HG03135 (cell line): ENCODE measurements around the gene MRPS26.
A peak's percentile ranks its signal among the peaks of the same experiment; 100 is the strongest.
"Not testable (repeated sequence)": the region's sequence is repeated elsewhere in the genome, so short reads cannot be mapped to it uniquely, and the experiment has no call there.

Experiments
- ATAC-seq: cut with Tn5 transposase; IDR thresholded peaks from one replicate; pipeline ENCODE4 v1.9.1; 2021; ENCODE audit warnings: mild to moderate bottlenecking, moderate library complexity; ENCODE audit not compliant: unreplicated experiment

The MRPS26 gene

DNA sequence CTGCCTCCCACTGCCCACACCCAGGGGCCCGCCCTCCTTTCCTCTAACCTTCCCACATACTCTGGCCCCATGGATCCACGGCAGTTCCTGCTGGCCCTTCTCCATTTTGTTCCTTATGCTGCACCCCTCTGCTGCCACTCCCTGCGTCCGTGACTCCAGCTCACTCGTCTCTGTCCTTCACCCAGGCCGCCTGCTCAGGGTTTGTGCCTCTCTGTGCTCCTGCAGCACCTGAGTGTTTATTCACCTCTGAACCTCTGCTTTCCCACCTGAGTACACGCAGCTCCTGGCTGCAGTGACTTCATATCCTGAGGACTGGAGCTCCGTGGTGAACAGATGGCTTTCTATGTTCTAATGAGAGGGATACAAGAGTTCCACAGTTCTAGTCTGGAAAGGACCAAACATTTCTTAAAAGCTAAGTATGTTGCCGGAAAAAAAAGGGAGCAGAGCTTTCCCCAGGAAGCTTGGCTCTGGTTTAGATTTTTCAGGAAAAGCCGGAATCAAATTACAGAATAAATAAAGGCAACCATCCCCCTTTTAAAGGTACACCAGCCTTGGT lies 3.9 kb upstream of the MRPS26 start:
- ATAC-seq, result no peak

DNA sequence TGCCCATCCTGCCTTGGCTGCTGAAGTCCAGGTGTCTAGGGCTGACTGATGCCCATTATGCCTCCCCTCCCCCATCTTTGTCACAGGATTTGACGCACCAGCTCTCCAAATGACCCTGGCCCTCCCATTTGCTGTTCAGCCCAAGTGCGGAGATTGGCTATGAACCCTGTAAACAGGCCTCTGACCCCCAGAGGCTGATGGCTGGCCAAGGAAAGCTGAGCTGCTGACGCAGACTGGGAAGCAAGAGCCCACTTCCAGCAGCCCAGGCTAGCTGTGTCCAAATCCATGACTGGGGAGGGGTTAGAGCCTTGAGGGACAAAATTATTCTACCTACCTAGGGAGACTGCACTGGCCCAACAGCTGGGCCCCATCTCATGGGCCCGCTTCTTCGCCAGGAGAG lies 3.2 kb upstream of the MRPS26 start:
- no peak for ATAC-seq

DNA sequence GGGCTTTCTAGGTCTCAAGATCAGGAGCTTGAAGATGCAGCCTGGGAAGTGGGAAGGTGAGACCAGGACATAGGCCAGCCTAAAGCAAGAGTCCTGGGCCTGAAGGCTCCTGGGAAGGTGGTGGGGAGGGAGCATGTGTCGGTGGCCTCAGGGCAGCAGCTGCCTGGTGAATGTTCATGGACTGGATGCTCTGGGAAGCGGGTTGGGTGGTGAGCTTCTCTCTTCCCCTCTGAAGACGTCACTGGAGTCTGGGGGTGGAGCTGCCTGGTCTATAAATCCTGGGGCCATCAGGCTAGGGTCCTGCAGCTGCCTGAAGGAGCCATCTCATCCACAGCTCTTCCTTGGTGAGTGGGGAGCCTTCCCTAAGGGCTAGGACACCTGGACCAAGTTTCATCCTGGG lies 2.5 kb upstream of the MRPS26 start, which contains the start of gene GNRH2:
GNRH2 (plus strand) TSS at position 301 of the 400 bp plus-strand sequence. CDS start 793 bp downstream, outside the sequence.
- no peak for ATAC-seq

DNA sequence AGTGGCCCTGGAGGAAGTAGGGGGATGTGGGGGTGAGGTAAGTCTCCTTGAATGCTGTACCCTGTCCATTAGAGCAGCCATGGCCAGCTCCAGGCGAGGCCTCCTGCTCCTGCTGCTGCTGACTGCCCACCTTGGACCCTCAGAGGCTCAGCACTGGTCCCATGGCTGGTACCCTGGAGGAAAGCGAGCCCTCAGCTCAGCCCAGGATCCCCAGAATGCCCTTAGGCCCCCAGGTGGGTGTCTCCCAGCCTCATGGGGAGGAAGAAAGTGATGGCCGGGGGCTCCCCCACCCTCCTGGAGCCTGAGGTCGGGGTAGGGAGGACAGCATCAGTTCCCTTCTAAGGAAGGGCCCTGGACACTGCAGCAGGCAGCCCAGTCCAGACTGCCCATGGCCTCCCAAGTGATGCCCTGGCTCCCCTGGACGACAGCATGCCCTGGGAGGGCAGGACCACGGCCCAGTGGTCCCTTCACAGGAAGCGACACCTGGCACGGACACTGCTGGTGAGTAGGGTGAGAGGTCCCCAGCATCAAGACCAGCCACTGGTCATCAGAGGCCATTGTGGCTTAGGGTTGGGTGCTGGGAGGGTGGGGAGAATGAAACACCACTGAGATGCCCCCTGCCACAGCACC lies 1.4 kb upstream of the MRPS26 start:
- no peak for ATAC-seq

DNA sequence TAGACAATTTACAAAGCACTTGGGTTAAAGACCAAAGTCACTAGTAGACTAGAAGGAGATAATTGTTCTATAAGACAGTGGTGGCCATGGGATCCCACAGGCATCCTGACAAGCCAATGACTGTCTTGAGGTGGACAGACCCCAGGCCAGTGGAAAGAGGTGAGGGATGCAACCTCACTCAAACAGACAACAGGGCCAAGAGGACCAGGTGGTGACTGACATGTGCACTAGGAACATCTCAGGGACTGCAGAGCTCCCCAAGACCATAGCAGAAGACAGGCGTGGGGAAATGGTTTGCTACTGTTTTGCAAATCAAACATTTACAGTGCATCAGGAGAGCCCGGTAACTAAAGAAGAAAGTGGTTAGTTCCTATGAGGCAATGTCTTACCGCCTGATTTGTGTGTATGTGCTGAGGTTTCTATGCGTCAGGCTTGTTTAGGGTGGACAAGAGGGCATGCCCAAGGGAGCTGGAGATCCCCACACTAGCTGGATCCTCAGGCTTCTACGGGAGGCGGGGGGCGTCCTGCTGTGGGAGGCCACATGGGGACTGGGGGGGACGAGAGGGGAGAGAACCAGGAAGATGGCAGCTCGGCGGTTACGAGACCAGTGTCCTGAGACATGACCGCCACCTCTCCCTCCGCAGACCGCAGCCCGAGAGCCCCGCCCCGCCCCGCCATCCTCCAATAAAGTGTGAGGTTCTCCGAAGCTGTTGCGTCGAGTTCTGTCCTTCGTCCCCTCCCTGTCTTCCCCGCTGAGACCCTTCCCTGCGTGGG lies 623 bp upstream of the MRPS26 start:
- ATAC-seq, result peak; percentile 41

DNA sequence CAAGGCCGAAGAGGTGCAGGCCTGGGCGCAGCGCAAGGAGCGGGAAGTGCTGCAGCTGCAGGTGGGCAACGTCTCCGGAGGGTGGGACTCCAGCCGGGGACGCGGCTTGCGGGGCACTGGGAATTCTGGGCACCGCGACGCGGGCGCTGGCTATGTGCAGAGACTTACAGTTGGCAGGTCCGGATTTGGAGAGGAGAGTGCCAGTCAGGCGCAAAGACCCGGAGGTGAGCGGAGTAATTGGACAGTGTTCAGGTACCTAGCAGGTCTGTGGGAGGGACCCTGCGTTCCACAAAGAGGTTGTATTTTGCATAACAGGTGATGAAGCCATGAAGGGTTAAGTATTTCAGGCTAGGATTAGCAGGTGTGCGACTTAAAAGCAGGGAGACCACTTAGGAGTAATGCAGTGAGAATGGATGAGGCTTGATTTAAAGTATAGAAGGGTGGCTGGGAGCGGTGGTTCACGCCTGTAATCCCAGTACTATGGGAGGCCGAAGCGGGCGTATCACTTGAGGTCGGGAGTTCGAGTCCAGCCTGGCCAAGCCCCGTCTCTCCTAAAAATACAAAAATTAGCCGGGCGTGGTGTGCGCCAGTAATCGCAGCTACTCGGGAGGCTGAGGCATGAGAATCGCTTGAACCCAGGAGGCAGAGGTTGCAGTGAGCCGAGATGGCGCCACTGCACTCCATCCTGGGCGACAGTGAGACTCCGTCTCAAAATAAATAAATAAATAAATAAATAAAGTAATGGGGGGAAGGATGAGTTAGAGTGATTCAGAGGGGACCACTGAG lies 1.0 kb downstream of the MRPS26 start:
- ATAC-seq, result no peak

DNA sequence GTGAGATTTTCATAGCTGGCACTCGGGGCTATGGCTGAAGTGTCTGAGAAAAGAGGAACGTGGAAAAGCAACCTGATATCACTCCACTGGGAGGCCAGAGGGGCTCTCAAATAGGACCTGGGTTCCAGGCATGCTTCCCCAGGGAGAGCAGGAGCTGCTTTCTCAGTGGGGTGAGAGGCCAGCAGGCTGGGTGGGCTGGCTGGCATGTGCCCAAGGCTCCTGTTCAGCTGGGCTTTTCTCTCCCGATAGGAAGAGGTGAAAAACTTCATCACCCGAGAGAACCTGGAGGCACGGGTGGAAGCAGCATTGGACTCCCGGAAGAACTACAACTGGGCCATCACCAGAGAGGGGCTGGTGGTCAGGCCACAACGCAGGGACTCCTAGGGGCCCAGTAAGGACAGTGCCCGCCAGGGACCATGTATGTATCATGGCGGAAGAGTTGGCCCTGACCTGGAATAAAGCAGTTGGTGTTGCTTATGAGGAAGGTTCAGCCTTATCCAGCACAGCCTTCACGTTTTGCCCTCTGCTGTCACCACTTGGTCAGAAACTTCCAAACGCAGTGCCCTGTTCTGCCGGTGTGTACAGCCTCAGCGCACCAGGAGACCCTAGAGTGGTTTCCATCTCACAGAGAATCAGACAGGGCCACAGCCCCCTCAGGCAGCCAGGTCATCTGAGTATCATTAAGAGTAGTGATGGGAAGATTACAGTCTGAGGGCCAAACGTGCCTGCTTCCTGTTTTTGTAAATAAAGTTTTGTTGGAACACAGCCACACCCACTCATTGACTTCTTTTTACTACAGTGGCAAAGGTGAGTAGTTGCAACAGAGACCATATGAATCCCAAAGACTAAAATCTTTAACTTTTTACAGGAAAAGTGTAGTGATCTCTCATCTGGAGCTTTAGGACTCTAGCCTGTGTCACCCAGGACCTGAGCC lies 1.9 kb downstream of the MRPS26 start:
- ATAC-seq, result no peak

DNA sequence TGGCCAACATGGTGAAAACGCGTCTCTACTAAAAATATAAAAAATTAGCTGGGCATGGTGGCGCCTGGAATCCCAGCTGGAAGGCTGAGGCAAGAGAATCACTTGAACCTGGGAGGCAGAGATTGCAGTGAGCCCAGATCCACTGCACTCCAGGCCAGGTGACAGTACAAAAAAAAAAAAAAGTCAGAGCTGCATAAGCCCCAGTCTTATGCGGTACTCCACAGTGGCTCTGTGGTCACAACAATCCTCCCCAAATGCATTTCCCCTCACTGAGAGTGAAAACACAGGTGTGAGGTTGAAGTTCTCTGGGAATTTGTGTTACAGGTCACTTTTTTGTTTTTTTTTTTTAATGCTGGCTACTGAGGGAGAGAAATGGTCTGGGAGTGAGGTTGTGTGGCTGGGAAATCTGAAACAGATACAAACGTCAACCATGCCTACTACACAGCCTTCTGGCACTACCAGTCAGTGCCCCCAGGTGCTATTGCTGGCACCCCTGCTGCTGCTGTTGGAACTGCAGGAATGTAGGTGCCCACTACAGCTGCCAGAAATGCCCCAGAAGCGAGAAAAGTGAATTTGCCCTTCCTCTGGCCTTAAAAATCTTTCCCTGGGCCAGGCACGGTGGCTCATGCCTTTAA lies 5.7 kb downstream of the MRPS26 start:
- ATAC-seq, result no peak

DNA sequence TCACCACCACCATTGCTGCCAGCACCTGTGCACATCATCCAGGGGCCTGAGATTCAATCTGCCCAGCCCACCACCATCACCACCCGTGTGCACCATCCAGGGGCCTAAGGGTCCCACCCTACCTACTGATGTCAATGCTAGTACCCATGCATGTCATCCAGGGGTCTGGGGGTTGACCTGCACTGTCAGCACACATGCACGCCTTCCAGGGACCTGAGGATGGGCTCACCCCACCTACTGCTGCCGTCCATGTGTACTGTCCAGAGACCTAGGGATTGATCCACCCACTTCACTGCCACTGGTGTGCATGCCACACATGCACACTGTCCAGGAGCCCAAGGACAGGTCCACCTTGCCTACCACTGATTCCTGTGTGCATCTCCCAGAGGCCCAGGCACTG lies 13.6 kb downstream of the MRPS26 start:
- ATAC-seq, result no peak

DNA sequence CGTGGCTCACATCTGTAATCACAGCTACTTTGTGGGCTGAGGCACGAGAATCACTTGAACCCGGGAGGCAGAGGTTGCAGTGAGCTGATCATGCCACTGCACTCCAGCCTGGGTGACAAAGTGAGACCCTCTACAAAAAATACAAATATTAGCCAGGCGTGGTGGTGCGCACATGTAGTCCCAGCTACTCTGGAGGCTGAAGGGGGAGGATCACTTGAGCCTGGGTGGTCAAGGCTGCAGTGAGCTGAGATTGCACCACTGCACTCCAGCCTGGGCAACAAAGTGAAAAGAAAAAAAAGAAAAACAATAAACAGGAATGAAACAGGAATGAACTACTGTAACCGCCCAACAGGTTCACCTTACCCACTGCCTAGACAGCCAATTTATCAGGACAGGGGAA lies 18.3 kb downstream of the MRPS26 start:
- not testable (repeated sequence) for ATAC-seq

DNA sequence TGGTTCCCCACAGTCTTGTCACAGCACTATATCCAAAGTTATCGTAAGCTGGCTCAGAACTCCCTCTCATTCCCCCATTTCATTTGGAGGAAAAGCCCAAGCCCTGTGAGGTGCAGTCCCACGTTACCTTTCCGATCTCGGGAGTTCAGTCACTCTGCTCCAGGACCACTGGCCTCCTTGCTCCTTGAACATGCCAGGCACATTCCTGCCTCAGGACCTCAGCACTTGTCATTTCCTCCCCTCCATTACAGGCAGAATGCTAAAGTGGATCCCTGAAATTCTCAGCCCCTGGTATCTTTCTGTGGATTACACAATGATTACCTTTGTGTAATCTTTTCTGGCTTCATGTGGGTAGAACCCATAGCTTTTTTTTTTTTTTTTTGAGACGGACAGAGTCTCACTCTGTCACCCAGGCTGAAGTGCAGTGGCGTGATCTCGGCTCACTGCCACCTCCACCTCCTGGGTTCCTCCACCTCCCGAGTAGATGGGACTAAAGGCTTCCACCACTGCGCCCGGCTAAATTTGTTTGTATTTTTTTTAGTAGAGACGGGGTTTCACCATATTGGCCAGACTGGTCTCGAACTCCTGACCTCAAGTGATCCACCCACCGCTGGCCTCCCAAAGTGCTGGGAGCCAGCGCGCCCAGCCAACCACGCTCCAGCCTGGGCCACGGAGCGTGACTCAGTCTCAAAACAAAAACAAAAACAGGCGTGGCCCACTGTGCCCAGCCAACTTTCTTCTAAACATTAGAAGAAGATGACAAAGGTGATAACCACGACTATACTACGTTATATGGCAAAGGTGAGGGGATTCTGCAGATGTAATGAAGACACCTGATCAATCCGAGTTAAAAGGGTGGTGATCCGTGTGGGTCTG lies 21.5 kb downstream of the MRPS26 start:
- ATAC-seq, result no peak

DNA sequence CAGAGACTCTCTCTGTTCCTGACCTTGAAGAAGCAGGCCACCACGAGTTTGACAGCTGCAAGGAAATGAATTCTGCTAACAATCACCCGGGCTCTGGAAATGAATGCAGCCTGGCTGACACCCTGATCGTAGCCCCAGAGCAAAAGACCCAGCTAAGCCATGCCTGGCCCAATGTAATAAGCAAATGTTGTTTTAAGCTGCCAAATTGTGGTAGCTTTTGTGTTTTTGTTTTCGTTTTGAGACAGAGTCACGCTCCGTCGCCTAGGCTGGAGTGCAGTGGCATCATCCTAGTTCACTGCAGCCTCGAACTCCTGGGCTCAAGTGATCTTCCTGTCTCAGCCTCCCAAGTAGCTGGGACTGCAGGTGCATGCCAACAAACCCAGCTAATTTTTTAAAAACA lies 22.2 kb downstream of the MRPS26 start:
- ATAC-seq, result no peak

DNA sequence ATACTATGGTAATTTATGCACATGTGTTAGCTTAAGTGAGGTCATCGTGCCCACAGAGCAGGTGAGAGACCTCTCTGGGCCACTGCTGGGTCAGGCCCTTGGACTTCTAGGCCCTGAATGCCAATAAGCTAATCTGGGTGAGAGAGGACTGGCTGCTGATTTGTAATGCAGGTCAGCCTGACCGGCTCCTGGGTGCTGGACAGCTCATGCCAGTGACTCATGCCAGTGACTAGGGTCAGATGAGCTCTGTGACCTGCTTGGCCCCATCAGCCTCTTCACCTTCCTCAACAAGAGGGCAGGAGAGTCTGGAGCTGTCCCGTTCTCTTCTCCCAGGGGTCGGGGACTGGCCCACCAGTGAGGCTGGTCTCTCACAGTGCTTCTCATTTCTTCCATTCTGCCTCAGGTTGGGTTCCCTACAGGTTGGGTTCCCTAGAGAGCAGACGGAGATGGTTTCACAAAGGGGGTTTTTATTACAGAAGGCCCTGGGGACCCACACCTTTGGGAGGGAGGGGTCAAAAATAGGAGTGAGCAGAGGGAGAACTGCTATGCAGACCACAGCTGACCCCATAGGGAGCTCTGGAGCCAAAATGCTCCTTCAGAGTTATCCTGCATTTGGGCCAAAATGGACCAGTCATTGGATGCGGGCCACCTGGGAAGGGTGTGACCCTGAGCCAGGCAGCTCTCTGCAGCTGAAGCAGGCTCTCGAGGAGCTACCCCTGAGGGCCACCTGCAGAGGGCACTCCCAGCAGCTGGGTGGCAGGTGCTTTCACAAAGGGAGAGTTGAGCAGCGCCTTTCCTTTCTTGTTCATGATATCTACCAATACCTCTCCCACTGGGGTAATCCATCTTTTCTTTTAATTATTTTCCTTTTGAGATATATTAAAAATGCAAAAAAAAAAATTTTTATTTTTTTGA lies 23.4 kb downstream of the MRPS26 start:
- no peak for ATAC-seq

DNA sequence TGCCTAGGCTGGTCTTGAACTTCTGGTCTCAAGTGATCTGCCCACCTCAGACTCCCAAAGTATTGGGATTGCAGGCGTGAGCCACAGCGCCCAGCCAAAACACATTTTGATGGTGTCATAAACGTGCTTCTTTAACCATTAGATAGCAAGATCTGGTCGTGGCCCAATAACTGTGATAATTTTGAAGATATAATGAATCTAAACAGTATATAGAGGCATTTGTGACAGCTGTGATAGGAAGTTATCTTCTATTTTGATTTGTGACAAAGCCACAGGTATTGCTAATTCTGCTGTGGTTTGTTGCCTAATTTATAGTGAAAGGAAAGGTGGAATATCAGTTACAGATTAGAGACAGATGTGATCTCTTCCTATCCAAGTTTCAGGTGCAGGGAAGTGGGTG lies 24.9 kb downstream of the MRPS26 start:
- no peak for ATAC-seq

DNA sequence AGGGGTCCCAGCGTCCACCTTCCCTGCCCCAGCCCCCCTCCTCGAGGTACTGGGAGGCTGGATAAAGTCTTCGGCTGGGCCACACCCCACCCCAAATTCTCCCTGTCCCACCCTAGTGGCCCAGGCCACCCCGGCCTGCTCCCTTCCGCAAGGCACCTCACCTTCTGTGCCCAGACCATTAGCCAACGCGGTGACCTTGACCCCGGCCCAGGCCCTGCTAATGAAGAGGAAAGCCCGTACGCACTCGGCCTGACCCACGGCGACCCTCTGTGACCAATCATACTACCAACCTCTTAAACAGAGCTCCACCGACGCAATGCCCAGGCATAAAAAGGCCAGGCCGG lies 25.4 kb downstream of the MRPS26 start:
- no peak for ATAC-seq

DNA sequence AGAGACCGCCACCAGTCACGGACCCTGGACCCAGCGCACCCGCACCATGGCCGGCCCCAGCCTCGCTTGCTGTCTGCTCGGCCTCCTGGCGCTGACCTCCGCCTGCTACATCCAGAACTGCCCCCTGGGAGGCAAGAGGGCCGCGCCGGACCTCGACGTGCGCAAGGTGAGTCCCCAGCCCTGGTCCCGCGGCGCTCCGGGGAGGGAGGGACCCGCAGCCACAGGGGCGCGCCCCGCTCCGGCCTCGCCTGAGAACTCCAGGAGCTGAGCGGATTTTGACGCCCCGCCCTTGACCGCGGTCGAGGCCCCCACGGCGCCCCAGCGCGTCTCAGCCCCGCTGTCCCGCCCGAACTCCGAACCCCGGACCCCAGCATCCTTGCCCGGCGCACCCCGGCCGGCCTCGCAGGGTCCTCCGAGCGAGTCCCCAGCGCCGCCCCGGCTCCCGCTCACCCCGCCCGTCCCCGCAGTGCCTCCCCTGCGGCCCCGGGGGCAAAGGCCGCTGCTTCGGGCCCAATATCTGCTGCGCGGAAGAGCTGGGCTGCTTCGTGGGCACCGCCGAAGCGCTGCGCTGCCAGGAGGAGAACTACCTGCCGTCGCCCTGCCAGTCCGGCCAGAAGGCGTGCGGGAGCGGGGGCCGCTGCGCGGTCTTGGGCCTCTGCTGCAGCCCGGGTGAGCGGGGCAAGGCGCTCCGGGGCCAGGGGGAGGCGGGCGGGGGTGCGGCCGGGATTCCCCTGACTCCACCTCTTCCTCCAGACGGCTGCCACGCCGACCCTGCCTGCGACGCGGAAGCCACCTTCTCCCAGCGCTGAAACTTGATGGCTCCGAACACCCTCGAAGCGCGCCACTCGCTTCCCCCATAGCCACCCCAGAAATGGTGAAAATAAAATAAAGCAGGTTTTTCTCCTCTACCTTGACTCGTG lies 26.0 kb downstream of the MRPS26 start, which contains the start of gene OXT:
OXT (plus strand) TSS at position 11 of the 920 bp plus-strand sequence; CDS start at position 47, 36 bp downstream.
- ATAC-seq, result no peak
